Measurements from ENCODE around the gene GPC5.

- no peak for TF ChIP-seq USF2 (IDR thresholded peaks at IDR 0.05)
- no peak for TF ChIP-seq CTCF (IDR thresholded peaks at IDR 0.05)
- no peak for TF ChIP-seq MYC (IDR thresholded peaks at IDR 0.05; ENCODE audit: borderline replicate concordance, low read length)
- TF ChIP-seq RFX5 (IDR thresholded peaks at IDR 0.05): no peak
Observed at GRCh38 chr13:91400063-91400399, 1.6 kb downstream of the GPC5 start.

Measured in A549 (cell line).